ENCODE data around the gene ABCA2.

ABCA2 gene

DNA sequence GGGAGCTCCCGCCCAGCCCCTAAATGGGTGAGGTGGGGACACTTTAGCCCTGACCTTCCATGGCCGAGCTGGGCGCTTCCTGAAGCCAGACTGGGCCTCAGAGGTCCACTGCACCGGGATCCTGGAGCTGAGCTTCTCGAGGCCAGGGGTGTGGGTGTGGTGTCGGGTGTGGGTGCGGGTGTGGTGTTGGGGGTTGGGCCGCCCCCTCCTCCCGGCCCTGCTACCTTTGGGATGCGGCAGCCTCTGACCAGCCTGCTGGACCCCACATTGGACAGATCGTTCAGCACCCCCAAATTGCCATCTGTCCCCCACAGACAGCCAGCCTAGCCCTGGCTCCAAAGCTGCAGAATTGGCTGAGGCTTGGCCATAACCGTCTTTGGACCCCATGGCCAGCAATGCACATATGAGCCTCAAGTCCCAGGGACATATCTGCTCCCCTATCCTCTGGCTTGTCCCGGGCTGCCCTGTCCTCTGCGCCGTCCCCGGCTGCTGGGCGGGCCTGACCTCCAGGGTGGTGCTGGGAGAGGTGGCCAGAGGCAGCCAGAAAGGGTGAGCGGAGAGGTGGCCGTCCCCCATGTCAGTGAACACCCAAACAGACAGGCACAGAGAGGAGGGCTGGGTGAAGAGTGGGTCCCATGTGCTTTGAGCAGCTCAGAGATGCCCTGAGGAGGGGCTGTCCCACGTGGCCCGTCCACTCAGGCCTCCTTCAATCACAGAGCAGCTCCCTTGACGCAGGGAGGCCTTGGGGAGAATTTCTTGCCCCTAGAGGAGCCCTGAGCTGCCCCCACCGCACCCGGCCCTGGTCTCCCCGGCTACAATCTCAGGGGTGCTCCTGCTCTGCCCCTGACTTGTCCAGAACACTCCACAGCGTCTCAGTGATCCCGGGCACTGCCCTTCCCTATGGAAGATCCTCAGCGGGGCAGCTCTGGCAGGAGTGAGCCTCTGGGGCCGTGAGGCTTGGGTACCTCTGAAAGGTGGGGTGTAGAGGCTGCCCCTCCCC is 54.1 kb downstream of the ABCA2 start:
- DNase-seq (ENCODE audit: low read depth): no peak
- H3K4me3 ChIP-seq (ENCODE audit: control insufficient read depth, low read depth, low read length): no peak overlapping the region
- TF ChIP-seq, protein P1, sequence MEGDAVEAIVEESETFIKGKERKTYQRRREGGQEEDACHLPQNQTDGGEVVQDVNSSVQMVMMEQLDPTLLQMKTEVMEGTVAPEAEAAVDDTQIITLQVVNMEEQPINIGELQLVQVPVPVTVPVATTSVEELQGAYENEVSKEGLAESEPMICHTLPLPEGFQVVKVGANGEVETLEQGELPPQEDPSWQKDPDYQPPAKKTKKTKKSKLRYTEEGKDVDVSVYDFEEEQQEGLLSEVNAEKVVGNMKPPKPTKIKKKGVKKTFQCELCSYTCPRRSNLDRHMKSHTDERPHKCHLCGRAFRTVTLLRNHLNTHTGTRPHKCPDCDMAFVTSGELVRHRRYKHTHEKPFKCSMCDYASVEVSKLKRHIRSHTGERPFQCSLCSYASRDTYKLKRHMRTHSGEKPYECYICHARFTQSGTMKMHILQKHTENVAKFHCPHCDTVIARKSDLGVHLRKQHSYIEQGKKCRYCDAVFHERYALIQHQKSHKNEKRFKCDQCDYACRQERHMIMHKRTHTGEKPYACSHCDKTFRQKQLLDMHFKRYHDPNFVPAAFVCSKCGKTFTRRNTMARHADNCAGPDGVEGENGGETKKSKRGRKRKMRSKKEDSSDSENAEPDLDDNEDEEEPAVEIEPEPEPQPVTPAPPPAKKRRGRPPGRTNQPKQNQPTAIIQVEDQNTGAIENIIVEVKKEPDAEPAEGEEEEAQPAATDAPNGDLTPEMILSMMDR (conservative IDR thresholded peaks at IDR 0.05; ENCODE audit: control insufficient read depth, insufficient read depth, low read depth, low read length): no peak

DNA sequence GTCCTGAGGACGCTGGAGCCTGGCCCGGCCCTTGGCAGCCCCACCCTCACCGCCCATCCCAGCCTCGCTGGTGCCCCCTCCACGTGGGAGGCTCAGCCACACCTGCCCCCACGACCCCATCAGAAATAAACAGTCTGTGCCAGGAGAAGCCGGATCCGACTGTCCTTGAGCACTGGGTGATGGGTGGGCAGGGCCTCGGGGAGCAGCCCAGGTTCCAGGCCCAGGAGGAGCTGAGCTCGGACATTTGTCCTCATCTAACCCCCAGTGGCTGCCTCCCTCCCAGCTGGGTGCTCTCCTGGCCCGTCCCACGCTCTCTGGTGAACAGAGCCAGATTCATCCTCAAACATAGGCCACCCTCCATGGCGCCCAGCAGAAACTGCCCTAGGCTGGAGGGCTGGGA is 55.3 kb downstream of the ABCA2 start:
- DNase-seq (ENCODE audit: low read depth): no peak
- TF ChIP-seq, protein P1 (conservative IDR thresholded peaks at IDR 0.05; ENCODE audit: control insufficient read depth, insufficient read depth, low read depth, low read length): no peak
- H3K4me3 ChIP-seq (ENCODE audit: control insufficient read depth, low read depth, low read length): no peak overlapping the region

DNA sequence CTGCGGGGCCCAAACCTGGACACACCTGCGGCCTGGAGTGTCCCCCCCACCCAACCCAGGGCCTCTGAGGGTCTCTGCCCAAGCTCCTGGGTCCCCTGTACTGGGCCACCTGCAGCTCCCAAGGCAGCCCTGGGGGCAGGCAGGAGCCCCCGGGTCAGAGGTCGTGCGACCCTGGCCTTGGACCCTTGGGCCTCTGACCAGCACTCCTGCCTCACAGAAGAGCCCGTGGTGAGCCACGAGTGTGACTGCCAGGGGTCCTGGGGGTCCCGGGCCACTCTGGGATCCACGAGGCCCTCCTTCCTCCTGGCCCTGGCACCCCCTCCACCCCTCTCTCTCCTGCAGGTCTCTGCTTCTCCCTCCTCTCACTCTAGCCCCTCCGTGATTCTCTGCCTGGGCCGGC is 55.7 kb downstream of the ABCA2 start:
- TF ChIP-seq, protein P1 (conservative IDR thresholded peaks at IDR 0.05; ENCODE audit: control insufficient read depth, insufficient read depth, low read depth, low read length): no peak

DNA sequence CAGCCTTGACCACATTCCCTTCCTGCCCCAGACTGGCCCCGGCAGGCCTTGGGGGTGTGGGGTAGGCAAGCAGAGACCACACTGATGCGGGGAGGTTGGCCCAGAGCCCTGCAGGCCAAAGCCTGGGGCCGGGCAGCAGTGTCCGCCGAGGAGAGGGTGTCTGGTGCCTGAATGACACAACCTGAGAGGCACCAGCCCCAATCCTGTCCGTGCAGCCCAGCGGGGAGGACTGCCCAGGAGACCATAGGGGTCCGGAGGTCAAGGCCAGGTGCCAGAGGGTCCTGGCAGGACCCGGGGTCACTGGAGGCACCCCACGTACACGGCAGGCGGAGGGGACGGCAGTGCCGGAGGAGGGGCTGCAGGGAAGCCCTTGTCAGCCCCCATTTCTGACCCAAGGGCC is 56.3 kb downstream of the ABCA2 start:
- TF ChIP-seq, protein P1 (conservative IDR thresholded peaks at IDR 0.05; ENCODE audit: control insufficient read depth, insufficient read depth, low read depth, low read length): no peak

More for the DNA sequence above, 55.7 kb downstream of the ABCA2 start:
- DNase-seq (ENCODE audit: low read depth): no peak
- H3K4me3 ChIP-seq (ENCODE audit: control insufficient read depth, low read depth, low read length): no peak overlapping the region

DNA sequence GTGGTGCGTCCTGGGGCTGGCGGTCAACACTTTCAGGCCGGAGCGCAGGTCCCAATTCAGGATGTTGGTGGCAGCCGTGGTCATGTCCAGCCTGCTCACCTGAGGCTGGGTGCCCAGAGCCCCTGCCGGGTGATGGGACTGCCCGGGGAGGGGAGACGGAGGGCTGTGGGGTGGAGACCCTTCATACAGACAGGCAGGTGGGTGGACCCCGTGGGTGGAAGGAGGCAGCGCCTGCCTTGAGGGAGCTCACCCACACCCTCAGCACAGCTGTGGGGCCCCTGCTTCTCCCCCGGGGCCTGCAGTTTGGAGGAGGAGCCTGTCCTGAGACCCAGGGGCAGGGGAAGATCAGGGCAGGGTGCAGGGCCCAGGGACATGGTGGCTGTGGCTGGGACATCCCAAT is 57.7 kb downstream of the ABCA2 start:
- DNase-seq (ENCODE audit: low read depth): no peak
- TF ChIP-seq, protein P1 (conservative IDR thresholded peaks at IDR 0.05; ENCODE audit: control insufficient read depth, insufficient read depth, low read depth, low read length): no peak
- no peak overlapping the region for H3K4me3 ChIP-seq (ENCODE audit: control insufficient read depth, low read depth, low read length)

More for the DNA sequence above, 56.3 kb downstream of the ABCA2 start:
- DNase-seq (ENCODE audit: low read depth): no peak
- H3K4me3 ChIP-seq (ENCODE audit: control insufficient read depth, low read depth, low read length): no peak overlapping the region

DNA sequence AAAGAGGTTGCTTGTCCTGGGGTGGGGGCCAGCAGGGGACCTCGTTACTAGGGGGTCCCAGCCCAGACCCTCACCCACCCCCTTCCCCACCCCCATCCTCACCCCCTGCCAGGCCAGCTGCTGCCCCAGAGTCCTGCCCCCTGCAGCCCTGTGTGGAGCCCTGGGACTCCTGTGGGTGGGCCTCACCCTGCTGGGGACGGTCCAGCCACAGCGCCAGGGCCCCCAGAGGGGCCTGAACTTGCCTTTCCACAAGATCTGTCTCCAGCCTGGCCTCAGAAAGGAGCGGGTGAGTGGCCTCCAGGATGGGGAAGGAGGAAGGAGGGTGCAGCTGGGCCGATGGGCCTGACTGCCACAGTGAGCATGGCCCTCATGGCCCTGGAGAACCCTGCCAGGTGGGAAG is 58.3 kb downstream of the ABCA2 start:
- no peak for DNase-seq (ENCODE audit: low read depth)
- TF ChIP-seq, protein P1 (conservative IDR thresholded peaks at IDR 0.05; ENCODE audit: control insufficient read depth, insufficient read depth, low read depth, low read length): no peak
- no peak overlapping the region for H3K4me3 ChIP-seq (ENCODE audit: control insufficient read depth, low read depth, low read length)

Data from fibroblast of mammary gland (primary cell).